Esophagus muscularis mucosa (tissue), 4 donors: ENCODE data around the gene RNF157.

Experiments
- CTCF ChIP-seq, 3 experiments: fragments of 200-600 bp in 2 of 3; fragments of 450-650 bp in 1 of 3; sonication (generic) in 2 of 3; IDR thresholded peaks; one replicate each; pipeline ENCODE4 v1.5.1; 2017 to 2019; ENCODE audit warnings: antibody characterized with exemption in 3 of 3, mild to moderate bottlenecking in 2 of 3, moderate library complexity in 1 of 3
- EP300 ChIP-seq: sonication (generic); formaldehyde crosslinking; IDR thresholded peaks from one replicate; pipeline ENCODE4 v1.6.1; 2017; ENCODE audit warnings: antibody characterized with exemption
- POLR2A ChIP-seq: fragments of 450-650 bp; IDR thresholded peaks from one replicate; pipeline ENCODE4 v1.6.1; 2017; ENCODE audit warnings: antibody characterized with exemption, moderate library complexity, mild to moderate bottlenecking, low read depth
- POLR2AphosphoS5 ChIP-seq, 2 donors: sonication (generic); formaldehyde crosslinking; IDR thresholded peaks; one replicate each; pipeline ENCODE4 v1.6.1; 2017; ENCODE audit warnings: antibody characterized with exemption in 2 of 2

- TF ChIP-seq CTCF (IDR thresholded peaks at IDR 0.05) (no peak), POLR2A (no peak), POLR2AphosphoS5 (IDR thresholded peaks at IDR 0.05) (no peak), EP300 (no peak)
Measured at GRCh38 chr17:76233588-76234353, 6.5 kb downstream of the RNF157 start.
